ENCODE data around the gene MARF1. TPM values are rescaled to one million over a fixed set of nuclear protein-coding genes. Genes with fewer than 3 reads are reported as not detected.

The MARF1 gene
- total RNA-seq, 1 experiment from 2014 or later = 51.5 TPM

DNA sequence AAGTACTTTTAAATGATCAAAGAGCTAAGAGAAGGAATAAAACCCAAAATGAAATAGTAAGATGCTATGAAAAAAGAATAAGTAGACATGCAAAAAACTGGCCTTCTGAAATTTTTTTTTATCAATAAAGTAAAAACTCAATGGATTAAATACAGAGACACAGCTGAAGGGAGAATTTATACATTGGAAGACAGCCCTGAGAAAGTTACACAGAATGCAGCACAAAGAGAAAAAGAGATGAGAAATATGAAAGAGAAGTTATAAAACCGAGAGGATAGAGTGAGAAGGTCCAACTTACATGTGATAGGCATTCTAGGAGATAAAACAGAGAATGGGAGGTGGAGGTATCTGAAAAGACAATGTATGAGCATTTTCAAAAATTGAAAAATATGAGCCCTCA is 57.0 kb downstream of the MARF1 start:
- in situ Hi-C loops (cut with HindIII; ENCODE audit: low pct_unique_long_range_greater_than_20kb, low sequenced_read_pairs) = no loop called here
- BruUV-seq (replicated peaks) = TSS peak; percentile 27
- intact Hi-C loops (cut with micrococcal nuclease; ENCODE audit: unreplicated experiment) = no loop called here
- Histone ChIP-seq H3K4me1 (ENCODE audit: control insufficient read depth, insufficient read depth, low read length) (peaks cover 13% of the 10 kb centered on the region), H3K27ac (ENCODE audit: low read length) (no peak overlapping the region), H3K9me3 (ENCODE audit: control insufficient read depth, insufficient read depth, low read depth, low read length) (peaks cover 37% of the 10 kb centered on the region), H3K4me3 (ENCODE audit: low read depth in 2 of 2, low read length in 2 of 2) (no peak overlapping the region), H3K27me3 (ENCODE audit: control insufficient read depth, insufficient read depth, low read length) (no peaks in the 10 kb centered on the region), H3K36me3 (ENCODE audit: control insufficient read depth, insufficient read depth, low read length) (no peaks in the 10 kb centered on the region)
- CTCF ChIA-PET = no interaction called here
- POLR2A ChIA-PET = no interaction called here
- no peak for ATAC-seq
- DNase-seq (ENCODE audit: low read depth, low spot score) = no peak
- TF ChIP-seq, protein P1, sequence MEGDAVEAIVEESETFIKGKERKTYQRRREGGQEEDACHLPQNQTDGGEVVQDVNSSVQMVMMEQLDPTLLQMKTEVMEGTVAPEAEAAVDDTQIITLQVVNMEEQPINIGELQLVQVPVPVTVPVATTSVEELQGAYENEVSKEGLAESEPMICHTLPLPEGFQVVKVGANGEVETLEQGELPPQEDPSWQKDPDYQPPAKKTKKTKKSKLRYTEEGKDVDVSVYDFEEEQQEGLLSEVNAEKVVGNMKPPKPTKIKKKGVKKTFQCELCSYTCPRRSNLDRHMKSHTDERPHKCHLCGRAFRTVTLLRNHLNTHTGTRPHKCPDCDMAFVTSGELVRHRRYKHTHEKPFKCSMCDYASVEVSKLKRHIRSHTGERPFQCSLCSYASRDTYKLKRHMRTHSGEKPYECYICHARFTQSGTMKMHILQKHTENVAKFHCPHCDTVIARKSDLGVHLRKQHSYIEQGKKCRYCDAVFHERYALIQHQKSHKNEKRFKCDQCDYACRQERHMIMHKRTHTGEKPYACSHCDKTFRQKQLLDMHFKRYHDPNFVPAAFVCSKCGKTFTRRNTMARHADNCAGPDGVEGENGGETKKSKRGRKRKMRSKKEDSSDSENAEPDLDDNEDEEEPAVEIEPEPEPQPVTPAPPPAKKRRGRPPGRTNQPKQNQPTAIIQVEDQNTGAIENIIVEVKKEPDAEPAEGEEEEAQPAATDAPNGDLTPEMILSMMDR (IDR thresholded peaks at IDR 0.05) = no peak
- TF ChIP-seq TCF7L2 (IDR thresholded peaks at IDR 0.05; ENCODE audit: low read depth, low read length) (no peak), POLR2AphosphoS5 (IDR thresholded peaks at IDR 0.05; ENCODE audit: low read depth, low read length) (no peak), SIN3A (IDR thresholded peaks at IDR 0.05; ENCODE audit: borderline replicate concordance, insufficient read depth, low read depth, low read length) (no peak)
- TF ChIP-seq, protein P2, sequence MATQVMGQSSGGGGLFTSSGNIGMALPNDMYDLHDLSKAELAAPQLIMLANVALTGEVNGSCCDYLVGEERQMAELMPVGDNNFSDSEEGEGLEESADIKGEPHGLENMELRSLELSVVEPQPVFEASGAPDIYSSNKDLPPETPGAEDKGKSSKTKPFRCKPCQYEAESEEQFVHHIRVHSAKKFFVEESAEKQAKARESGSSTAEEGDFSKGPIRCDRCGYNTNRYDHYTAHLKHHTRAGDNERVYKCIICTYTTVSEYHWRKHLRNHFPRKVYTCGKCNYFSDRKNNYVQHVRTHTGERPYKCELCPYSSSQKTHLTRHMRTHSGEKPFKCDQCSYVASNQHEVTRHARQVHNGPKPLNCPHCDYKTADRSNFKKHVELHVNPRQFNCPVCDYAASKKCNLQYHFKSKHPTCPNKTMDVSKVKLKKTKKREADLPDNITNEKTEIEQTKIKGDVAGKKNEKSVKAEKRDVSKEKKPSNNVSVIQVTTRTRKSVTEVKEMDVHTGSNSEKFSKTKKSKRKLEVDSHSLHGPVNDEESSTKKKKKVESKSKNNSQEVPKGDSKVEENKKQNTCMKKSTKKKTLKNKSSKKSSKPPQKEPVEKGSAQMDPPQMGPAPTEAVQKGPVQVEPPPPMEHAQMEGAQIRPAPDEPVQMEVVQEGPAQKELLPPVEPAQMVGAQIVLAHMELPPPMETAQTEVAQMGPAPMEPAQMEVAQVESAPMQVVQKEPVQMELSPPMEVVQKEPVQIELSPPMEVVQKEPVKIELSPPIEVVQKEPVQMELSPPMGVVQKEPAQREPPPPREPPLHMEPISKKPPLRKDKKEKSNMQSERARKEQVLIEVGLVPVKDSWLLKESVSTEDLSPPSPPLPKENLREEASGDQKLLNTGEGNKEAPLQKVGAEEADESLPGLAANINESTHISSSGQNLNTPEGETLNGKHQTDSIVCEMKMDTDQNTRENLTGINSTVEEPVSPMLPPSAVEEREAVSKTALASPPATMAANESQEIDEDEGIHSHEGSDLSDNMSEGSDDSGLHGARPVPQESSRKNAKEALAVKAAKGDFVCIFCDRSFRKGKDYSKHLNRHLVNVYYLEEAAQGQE (IDR thresholded peaks at IDR 0.05; ENCODE audit: insufficient read depth in 1 of 2, low read depth in 2 of 2, low read length in 1 of 2) = no peak

DNA sequence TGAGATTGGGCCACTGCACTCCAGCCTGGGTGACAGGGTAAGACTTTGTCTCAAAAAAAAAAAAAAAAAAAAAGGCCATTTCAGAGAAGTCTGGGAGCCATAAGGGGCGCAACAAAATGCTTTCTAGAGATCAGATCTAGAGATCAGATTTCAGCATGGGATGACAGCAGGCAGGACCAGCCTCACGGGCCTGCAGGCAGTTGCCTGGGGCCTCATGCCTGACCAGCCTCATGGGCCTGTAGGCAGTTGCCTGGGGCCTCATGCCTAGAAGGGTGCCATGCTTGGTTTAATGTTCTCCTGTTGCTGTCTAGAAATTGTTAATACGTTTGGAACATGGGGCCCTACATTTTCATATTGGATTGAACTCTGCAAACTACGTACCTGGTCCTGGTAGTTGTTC is 59.4 kb downstream of the MARF1 start:
- BruUV-seq (replicated peaks) = no TSS peak

More for the DNA sequence above, 59.4 kb downstream of the MARF1 start:
- Histone ChIP-seq H3K4me3 (ENCODE audit: low read depth in 2 of 2, low read length in 2 of 2) (no peak overlapping the region), H3K36me3 (ENCODE audit: control insufficient read depth, insufficient read depth, low read length) (no peaks in the 10 kb centered on the region), H3K27ac (ENCODE audit: low read length) (0 out of 2 replicates have a peak overlapping the region, but pooled peaks have one; percentile 11), H3K27me3 (ENCODE audit: control insufficient read depth, insufficient read depth, low read length) (no peaks in the 10 kb centered on the region), H3K9me3 (ENCODE audit: control insufficient read depth, insufficient read depth, low read depth, low read length) (peaks cover 31% of the 10 kb centered on the region), H3K4me1 (ENCODE audit: control insufficient read depth, insufficient read depth, low read length) (no peaks in the 10 kb centered on the region)
- ChIA-PET POLR2A (no interaction called here), CTCF (no interaction called here)
- intact Hi-C loops (cut with micrococcal nuclease; ENCODE audit: unreplicated experiment) (no loop called here), in situ Hi-C loops (cut with HindIII; ENCODE audit: low pct_unique_long_range_greater_than_20kb, low sequenced_read_pairs) (no loop called here)
- TF ChIP-seq, protein P2 (IDR thresholded peaks at IDR 0.05; ENCODE audit: insufficient read depth in 1 of 2, low read depth in 2 of 2, low read length in 1 of 2) = no peak
- TF ChIP-seq TCF7L2 (IDR thresholded peaks at IDR 0.05; ENCODE audit: low read depth, low read length) (no peak), SIN3A (IDR thresholded peaks at IDR 0.05; ENCODE audit: borderline replicate concordance, insufficient read depth, low read depth, low read length) (no peak), POLR2AphosphoS5 (IDR thresholded peaks at IDR 0.05; ENCODE audit: low read depth, low read length) (no peak)
- TF ChIP-seq, protein P1 (IDR thresholded peaks at IDR 0.05) = no peak
- no peak for ATAC-seq
- no peak for DNase-seq (ENCODE audit: low read depth, low spot score)
